Activated CD8-positive, alpha-beta T cell treated with anti-CD3 and anti-CD28 coated beads for 36 hours (primary cell): Measurements from ENCODE around the gene RASD2. TPM values are rescaled to one million over a fixed set of nuclear protein-coding genes. Genes with fewer than 3 reads are reported as not detected.
A peak's percentile ranks its signal among the peaks of the same experiment; 100 is the strongest.

Experiments used
- ATAC-seq: fragments of 200-7000 bp; cut with Tn5 transposase; one replicate; pipeline ENCODE4 v1.10.0; 2021; ENCODE audit warnings: mild to moderate bottlenecking, moderate library complexity
- CTCF ChIA-PET: fragments of 350-600 bp; sonication (Branson Sonifier 250); formaldehyde crosslinking; loops from one replicate; lab custom pipeline; 2021; ENCODE audit warnings: antibody characterized with exemption; lab: Charles Lee
- POLR2A ChIA-PET: fragments of 350-600 bp; sonication (Branson Sonifier 250); formaldehyde crosslinking; loops from one replicate; lab custom pipeline; 2021; ENCODE audit warnings: antibody characterized with exemption; lab: Charles Lee
- DNase-seq: peaks from one replicate; pipeline ENCODE4 v3.0.0-alpha.2; 2020
- H3K27ac Mint-ChIP-seq: one replicate; pipeline ENCODE4 v1.8.0; 2021; ENCODE audit warnings: mild to moderate bottlenecking, mixed read lengths
- H3K27me3 Mint-ChIP-seq: one replicate; pipeline ENCODE4 v1.8.0; 2021; ENCODE audit warnings: mixed read lengths
- H3K36me3 Mint-ChIP-seq: one replicate; pipeline ENCODE4 v1.8.0; 2021; ENCODE audit warnings: low read depth, mixed read lengths
- H3K4me1 Mint-ChIP-seq: one replicate; pipeline ENCODE4 v1.8.0; 2021; ENCODE audit warnings: low read depth, mixed read lengths
- H3K4me3 Mint-ChIP-seq: one replicate; pipeline ENCODE4 v1.8.0; 2021; ENCODE audit warnings: mild to moderate bottlenecking, moderate library complexity, mixed read lengths
- H3K9me3 Mint-ChIP-seq: one replicate; pipeline ENCODE4 v1.8.0; 2021; ENCODE audit warnings: mixed read lengths
- intact Hi-C: fragments of 100-400 bp; cut with micrococcal nuclease; formaldehyde crosslinking; loops from one replicate; pipeline ENCODE4 v1.10.0; 2022
- total RNA-seq, 2 experiments: library from RNA; stranded (reverse); gene quantifications; one replicate each; pipeline ENCODE4 v1.2.3, GENCODE V29; 2021
- TF ChIP-seq, protein P1 (sequence below): fragments of 200-600 bp; IDR thresholded peaks from one replicate; pipeline ENCODE4 v1.8.0; 2022; ENCODE audit warnings: antibody characterized with exemption, mild to moderate bottlenecking

The RASD2 gene
- total RNA-seq, 2 experiments from 2014 or later: not detected

DNA sequence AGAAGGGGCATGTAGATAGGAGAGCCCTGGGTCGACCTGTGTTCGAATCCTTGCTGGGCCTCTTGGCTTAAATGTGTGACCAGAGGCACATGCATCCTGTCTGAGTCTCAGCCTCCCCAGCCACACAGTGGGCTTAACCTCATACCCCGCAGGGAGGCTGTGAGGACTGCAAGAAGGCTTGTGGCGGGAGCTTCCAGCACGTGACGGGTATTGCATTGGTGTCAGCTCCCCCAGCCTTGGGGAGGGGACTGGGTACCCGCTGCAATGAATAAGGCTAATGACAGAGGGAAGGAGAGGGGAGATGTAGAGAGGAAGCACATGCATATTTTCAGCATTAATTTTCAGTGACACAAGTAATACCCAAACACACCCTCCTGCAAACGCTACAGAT lies 8.1 kb downstream of the RASD2 start:
- CTCF ChIA-PET: no interaction called here
- intact Hi-C loops: no loop called here
- ATAC-seq: no peak
- peaks cover 11% of the 10 kb centered on the region for H3K4me1 Mint-ChIP-seq
- DNase-seq: no peak
- H3K9me3 Mint-ChIP-seq: no peaks in the 10 kb centered on the region
- POLR2A ChIA-PET: no interaction called here
- no peaks in the 10 kb centered on the region for H3K36me3 Mint-ChIP-seq
- H3K4me3 Mint-ChIP-seq: no peak overlapping the region
- peaks cover 8% of the 10 kb centered on the region for H3K27me3 Mint-ChIP-seq
- no peak overlapping the region for H3K27ac Mint-ChIP-seq
- TF ChIP-seq, protein P1, sequence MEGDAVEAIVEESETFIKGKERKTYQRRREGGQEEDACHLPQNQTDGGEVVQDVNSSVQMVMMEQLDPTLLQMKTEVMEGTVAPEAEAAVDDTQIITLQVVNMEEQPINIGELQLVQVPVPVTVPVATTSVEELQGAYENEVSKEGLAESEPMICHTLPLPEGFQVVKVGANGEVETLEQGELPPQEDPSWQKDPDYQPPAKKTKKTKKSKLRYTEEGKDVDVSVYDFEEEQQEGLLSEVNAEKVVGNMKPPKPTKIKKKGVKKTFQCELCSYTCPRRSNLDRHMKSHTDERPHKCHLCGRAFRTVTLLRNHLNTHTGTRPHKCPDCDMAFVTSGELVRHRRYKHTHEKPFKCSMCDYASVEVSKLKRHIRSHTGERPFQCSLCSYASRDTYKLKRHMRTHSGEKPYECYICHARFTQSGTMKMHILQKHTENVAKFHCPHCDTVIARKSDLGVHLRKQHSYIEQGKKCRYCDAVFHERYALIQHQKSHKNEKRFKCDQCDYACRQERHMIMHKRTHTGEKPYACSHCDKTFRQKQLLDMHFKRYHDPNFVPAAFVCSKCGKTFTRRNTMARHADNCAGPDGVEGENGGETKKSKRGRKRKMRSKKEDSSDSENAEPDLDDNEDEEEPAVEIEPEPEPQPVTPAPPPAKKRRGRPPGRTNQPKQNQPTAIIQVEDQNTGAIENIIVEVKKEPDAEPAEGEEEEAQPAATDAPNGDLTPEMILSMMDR: no peak

DNA sequence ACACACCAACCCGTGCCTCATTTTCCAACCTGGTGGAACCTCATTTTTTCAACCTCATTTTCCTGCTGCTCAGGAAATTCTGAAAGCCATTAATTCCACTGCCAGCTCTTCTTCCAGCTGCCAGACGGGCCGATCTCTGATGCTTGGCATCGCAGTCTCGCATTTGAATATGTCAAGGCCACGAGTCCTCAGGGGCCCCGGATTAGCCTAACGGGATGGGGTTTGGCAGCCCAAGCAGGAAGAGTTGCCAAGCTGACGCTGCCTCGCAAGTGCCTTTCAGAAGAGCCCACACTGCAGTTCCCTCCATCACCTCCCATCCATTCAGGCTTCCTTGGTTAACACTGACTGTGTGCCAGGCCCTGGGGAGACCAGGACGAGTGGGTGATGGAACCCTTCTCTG lies 8.7 kb downstream of the RASD2 start:
- intact Hi-C loops: no loop called here
- TF ChIP-seq, protein P1: no peak
- Mint-ChIP-seq H3K36me3 (no peaks in the 10 kb centered on the region), H3K4me3 (no peak overlapping the region), H3K4me1 (peaks cover 11% of the 10 kb centered on the region), H3K27ac (no peak overlapping the region), H3K9me3 (no peaks in the 10 kb centered on the region), H3K27me3 (peaks cover 6% of the 10 kb centered on the region)
- CTCF ChIA-PET: interaction anchor here (3.9 kb wide), 1 partner anchor 11 kb away, joined by 13 read pairs; no protein-coding TSS in a partner anchor
- ATAC-seq (no peak), DNase-seq (no peak)
- POLR2A ChIA-PET: no interaction called here

DNA sequence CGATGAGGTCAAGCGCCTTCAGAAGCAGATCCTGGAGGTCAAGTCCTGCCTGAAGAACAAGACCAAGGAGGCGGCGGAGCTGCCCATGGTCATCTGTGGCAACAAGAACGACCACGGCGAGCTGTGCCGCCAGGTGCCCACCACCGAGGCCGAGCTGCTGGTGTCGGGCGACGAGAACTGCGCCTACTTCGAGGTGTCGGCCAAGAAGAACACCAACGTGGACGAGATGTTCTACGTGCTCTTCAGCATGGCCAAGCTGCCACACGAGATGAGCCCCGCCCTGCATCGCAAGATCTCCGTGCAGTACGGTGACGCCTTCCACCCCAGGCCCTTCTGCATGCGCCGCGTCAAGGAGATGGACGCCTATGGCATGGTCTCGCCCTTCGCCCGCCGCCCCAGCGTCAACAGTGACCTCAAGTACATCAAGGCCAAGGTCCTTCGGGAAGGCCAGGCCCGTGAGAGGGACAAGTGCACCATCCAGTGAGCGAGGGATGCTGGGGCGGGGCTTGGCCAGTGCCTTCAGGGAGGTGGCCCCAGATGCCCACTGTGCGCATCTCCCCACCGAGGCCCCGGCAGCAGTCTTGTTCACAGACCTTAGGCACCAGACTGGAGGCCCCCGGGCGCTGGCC lies 11.0 kb downstream of the RASD2 start:
- no peak for DNase-seq
- no peaks in the 10 kb centered on the region for H3K27me3 Mint-ChIP-seq
- ChIA-PET CTCF (interaction anchor here (0.8 to 3.9 kb wide), 5 partner anchors 9 to 201 kb away, joined by 3 to 13 read pairs (median 4); no protein-coding TSS in a partner anchor), POLR2A (interaction anchor here (1.1 to 3.2 kb wide), 2 partner anchors 10 to 98 kb away, joined by 4 to 13 read pairs; no protein-coding TSS in a partner anchor)
- intact Hi-C loops: no loop called here
- no peaks in the 10 kb centered on the region for H3K9me3 Mint-ChIP-seq
- no peak for ATAC-seq
- TF ChIP-seq, protein P1: no peak
- no peaks in the 10 kb centered on the region for H3K36me3 Mint-ChIP-seq
- no peak overlapping the region for H3K4me3 Mint-ChIP-seq
- no peak overlapping the region for H3K27ac Mint-ChIP-seq
- peaks cover 11% of the 10 kb centered on the region for H3K4me1 Mint-ChIP-seq

DNA sequence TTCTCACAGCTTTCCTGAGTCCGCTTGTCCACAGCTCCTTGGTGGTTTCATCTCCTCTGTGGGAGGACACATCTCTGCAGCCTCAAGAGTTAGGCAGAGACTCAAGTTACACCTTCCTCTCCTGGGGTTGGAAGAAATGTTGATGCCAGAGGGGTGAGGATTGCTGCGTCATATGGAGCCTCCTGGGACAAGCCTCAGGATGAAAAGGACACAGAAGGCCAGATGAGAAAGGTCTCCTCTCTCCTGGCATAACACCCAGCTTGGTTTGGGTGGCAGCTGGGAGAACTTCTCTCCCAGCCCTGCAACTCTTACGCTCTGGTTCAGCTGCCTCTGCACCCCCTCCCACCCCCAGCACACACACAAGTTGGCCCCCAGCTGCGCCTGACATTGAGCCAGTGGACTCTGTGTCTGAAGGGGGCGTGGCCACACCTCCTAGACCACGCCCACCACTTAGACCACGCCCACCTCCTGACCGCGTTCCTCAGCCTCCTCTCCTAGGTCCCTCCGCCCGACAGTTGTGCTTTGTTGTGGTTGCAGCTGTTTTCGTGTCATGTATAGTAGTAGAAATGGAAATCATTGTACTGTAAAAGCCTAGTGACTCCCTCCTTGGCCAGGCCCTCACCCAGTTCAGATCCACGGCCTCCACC lies 11.7 kb downstream of the RASD2 start:
- Mint-ChIP-seq H3K27me3 (no peaks in the 10 kb centered on the region), H3K36me3 (no peaks in the 10 kb centered on the region), H3K27ac (no peak overlapping the region), H3K4me3 (no peak overlapping the region), H3K9me3 (no peaks in the 10 kb centered on the region), H3K4me1 (peaks cover 11% of the 10 kb centered on the region)
- ChIA-PET CTCF (interaction anchor here (0.8 to 3.9 kb wide), 8 partner anchors 10 to 201 kb away, joined by 3 to 13 read pairs (median 4); partner anchors contain the start of gene RASD2), POLR2A (interaction anchor here (1.1 to 3.2 kb wide), 2 partner anchors 10 to 97 kb away, joined by 4 to 13 read pairs; no protein-coding TSS in a partner anchor)
- intact Hi-C loops: no loop called here
- TF ChIP-seq, protein P1: no peak
- ATAC-seq (peak; percentile 96), DNase-seq (peak; percentile 93)

DNA sequence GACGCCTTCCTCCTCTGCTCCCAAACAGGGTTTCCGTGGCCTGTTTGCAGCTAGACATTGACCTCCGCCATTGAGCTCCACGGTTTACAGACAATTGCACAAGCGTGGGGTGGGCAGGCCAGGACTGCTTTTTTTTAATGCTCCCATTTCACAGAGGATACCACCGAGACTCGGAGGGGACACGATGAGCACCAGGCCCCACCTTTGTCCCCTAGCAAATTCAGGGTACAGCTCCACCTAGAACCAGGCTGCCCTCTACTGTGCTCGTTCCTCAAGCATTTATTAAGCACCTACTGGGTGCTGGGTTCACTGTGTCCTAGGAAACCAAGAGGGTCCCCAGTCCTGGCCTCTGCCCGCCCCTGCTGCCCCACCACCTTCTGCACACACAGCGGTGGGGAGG lies 12.2 kb downstream of the RASD2 start:
- TF ChIP-seq, protein P1: no peak
- intact Hi-C loops: no loop called here
- POLR2A ChIA-PET: interaction anchor here (1.1 to 3.2 kb wide), 2 partner anchors 11 to 97 kb away, joined by 4 to 13 read pairs; no protein-coding TSS in a partner anchor
- no peaks in the 10 kb centered on the region for H3K36me3 Mint-ChIP-seq
- no peaks in the 10 kb centered on the region for H3K27me3 Mint-ChIP-seq
- DNase-seq: no peak
- no peak overlapping the region for H3K4me3 Mint-ChIP-seq
- H3K27ac Mint-ChIP-seq: no peak overlapping the region
- no peaks in the 10 kb centered on the region for H3K9me3 Mint-ChIP-seq
- no peak for ATAC-seq
- CTCF ChIA-PET: interaction anchor here (1.2 to 3.9 kb wide), 5 partner anchors 12 to 202 kb away, joined by 4 to 13 read pairs (median 4); partner anchors contain the start of gene RASD2
- peaks cover 11% of the 10 kb centered on the region for H3K4me1 Mint-ChIP-seq
